HG03457 (cell line): ENCODE measurements around the gene RNF224.
"Not testable (repeated sequence)": the region's sequence is repeated elsewhere in the genome, so short reads cannot be mapped to it uniquely, and the experiment has no call there.

Experiments
- ATAC-seq: cut with Tn5 transposase; IDR thresholded peaks from one replicate; pipeline ENCODE4 v1.9.1; 2021; ENCODE audit warnings: moderate number of reproducible peaks; ENCODE audit not compliant: unreplicated experiment

Gene RNF224

GRCh38 chr9:137251490-137252268 is 24.4 kb downstream of the RNF224 start:
- ATAC-seq: no peak

- no peak for ATAC-seq
Measured at GRCh38 chr9:137252555-137253506, 25.5 kb downstream of the RNF224 start.

GRCh38 chr9:137253717-137254623 is 26.7 kb downstream of the RNF224 start:
- no peak for ATAC-seq

DNA sequence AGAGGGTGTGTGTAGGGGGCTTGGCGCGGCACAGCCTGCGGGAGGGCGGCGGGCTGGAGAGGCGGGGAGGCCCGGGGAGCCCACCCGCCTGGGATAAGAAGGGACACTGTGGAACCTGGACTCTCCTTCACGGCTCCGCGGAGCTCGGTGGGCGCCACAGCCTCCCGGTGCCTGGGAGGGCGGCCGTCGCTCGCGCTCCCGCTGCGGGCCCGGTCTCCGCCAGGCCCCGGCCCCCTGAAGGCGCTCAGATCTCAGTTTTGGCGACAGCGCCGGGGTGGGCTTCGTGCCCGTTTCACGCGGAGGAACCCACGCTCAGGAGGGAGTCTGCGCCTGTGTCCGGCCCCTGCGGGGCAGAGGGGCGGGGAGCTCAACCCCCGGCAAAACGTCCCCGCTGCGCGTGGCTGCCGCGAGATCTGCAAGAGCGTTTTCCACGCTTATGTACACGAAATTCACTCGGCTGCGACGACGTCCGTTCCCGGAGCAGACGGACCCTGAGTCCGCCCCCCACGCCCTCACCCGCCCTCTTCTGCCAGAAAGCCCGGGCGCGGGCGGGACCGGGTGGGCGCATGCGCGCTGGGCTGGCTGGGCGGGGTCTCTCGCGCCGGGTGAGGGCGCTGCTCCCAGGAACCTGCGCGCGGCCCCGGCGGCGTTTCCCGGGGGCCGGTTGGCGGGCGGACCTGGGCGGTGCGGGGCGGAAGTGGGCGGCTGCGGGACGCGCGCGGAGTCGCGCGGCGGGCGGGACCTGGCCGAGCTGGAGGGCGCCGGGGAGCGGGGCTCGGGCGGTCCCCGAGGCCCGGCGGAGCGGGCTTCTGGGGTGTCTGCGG is 27.5 kb downstream of the RNF224 start, which contains the start of gene NELFB:
NELFB (plus strand) TSS at position 704 of the 824 bp plus-strand sequence.
- ATAC-seq: peak; percentile 42

DNA sequence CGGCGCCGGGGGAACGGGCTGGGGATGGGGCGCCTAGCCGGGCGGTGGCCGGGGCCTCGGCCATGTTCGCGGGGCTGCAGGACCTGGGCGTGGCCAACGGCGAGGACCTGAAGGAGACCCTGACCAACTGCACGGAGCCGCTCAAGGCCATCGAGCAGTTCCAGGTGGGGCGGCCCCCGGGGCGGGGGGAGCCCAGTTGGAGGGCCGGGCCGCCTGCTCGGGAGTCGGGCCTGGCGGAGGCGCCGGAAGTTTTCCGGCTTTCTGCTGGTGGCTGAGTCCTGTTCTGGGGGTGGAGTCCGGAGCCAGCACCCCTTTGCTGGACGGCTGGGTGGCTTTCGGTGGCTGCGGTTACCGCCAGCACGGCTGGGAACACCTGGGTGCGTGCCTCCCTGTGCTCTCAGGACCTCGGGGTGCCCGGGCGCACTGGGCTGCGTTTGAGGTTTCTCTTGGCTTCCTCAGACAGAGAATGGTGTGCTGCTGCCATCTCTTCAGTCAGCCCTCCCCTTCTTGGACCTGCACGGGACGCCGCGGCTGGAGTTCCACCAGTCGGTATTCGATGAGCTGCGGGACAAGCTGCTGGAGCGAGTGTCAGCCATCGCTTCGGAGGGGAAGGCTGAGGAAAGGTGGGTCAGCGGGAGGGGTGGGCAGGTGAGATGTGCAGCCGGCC is 28.3 kb downstream of the RNF224 start:
- ATAC-seq: peak; percentile 4

GRCh38 chr9:137256362-137256761 is 29.1 kb downstream of the RNF224 start:
- no peak for ATAC-seq

GRCh38 chr9:137256856-137257255 is 29.6 kb downstream of the RNF224 start:
- ATAC-seq: no peak

DNA sequence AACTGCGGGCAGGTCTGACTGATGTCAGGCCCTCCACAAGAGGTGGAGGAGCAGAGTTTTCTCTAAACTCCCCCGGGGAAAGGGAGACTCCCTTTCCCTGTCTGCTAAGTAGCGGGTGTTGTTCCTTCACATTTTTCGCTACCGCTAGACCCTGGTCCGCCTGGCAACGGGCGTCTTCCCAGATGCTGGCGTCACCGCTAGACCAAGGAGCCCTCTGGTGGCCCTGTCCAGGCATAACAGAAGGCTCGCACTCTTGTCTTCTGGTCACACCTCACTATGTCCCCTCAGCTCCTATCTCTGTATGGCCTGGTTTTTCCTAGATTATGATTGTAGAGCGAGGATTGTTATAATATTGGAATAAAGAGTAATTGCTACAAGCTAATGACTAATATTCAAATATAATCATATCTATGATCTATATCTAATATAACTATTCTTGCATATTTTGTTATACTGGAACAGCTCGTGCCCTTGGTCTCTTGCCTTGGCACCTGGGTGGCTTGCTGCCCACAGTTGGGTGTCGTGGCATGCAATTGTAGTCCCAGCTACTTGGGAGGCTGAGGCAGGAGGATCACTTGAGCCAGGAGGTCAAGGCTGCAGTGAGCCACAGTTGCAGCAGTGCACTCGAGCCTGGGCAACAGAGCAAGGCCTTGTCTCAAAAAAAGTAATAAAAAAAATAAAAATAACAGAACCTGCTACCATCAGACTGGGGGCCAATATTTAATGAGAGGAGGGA is 35.0 kb downstream of the RNF224 start:
- ATAC-seq: not testable (repeated sequence)

DNA sequence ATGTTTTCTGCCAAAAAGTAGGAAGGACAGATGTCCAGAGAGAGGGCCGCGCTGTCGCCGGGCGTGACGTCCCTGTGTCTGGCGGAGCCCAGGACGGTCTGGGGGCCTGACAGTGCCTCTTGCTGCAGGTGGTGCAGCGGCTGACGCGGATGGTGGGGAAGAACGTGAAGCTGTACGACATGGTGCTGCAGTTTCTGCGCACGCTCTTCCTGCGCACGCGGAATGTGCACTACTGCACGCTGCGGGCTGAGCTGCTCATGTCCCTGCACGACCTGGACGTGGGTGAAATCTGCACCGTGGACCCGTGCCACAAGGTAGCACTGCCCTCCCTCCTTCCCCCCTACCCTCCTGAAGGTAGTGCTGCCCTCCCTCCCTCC is 35.6 kb downstream of the RNF224 start:
- ATAC-seq: no peak

- ATAC-seq: no peak
Measured at GRCh38 chr9:137263506-137263905, 36.2 kb downstream of the RNF224 start.

GRCh38 chr9:137264067-137264466 is 36.8 kb downstream of the RNF224 start:
- no peak for ATAC-seq

GRCh38 chr9:137265496-137266161 is 38.3 kb downstream of the RNF224 start:
- no peak for ATAC-seq

DNA sequence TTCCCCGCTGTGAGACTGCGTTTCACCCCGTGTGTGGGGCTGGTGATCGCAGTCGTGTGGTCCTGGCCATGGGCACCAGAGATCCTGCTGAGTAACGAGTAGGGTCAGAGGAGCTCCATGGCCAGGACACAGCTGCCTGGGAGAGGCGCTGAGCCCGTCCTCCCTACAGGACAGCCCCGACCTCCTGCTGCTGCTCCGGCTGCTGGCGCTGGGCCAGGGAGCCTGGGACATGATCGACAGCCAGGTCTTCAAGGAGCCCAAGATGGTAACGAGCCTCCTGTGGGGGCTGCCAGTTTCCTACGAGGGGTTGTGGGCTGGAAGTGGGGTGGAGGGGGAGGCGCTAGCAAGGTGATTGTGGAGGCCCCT is 38.8 kb downstream of the RNF224 start:
- no peak for ATAC-seq

DNA sequence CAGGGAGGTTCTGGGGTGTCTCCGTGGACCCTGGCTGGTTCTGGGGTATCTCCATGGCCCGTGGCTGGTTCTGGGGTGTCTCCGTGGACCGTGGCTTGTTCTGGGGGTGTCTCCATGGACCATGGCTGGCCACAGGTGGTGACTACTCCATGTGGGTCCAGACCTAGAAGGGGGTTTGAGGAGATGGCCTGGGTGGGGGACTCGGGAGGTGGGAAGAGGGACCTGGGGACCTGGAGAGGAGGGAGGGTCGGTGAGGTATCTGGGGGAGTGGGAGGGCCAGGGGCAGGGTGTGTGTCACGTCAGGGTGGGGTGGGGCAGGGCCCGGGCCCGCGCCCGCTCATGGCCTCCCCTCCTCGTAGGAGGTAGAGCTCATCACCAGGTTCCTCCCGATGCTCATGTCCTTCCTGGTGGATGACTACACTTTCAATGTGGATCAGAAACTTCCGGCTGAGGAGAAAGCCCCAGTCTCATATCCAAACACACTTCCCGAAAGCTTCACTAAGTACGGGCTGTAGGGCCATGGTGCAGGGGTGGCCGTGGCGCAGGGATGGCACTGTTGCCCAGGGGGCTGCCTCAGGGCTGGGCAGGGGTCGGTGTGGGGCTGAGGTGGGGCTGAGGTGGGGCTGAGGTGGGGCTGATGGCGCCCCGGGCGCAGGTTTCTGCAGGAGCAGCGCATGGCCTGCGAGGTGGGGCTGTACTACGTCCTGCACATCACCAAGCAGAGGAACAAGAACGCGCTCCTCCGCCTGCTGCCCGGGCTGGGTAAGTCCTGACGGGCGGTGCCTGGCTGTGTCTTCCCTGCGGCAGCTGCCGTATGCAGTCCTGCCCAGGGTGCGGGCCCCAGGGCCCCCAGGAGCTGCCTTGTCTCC is 39.5 kb downstream of the RNF224 start:
- ATAC-seq: no peak

DNA sequence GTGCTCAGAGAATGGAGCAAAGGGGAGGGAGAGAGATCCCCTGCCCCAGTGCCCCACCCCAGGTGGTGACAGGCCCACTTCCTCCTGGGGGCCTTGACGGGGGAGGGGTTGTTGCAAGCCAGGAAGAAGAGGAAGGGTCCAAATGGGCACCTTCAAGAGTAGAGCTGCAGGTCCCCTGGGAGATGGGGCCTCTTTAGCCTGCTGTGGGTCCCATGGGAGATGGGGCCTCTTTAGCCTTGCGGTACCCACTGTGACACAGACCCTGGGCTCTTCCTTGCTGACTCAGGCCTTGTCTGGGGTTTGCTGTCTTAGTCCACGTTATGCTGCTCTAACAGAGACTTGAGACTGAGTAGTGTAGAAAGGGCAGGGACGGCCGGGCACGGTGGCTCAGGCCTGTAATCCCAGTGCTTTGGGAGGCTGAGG is 40.6 kb downstream of the RNF224 start:
- ATAC-seq: no peak

- ATAC-seq: no peak
Measured at GRCh38 chr9:137268538-137269201, 41.4 kb downstream of the RNF224 start.
